HG02973 (cell line): ENCODE data around the gene WDR81.
"Not testable (repeated sequence)": the region's sequence is repeated elsewhere in the genome, so short reads cannot be mapped to it uniquely, and the experiment has no call there.

Experiments
- ATAC-seq: cut with Tn5 transposase; IDR thresholded peaks from one replicate; pipeline ENCODE4 v1.9.1; 2021; ENCODE audit warnings: moderate library complexity; ENCODE audit not compliant: unreplicated experiment

The WDR81 gene

DNA sequence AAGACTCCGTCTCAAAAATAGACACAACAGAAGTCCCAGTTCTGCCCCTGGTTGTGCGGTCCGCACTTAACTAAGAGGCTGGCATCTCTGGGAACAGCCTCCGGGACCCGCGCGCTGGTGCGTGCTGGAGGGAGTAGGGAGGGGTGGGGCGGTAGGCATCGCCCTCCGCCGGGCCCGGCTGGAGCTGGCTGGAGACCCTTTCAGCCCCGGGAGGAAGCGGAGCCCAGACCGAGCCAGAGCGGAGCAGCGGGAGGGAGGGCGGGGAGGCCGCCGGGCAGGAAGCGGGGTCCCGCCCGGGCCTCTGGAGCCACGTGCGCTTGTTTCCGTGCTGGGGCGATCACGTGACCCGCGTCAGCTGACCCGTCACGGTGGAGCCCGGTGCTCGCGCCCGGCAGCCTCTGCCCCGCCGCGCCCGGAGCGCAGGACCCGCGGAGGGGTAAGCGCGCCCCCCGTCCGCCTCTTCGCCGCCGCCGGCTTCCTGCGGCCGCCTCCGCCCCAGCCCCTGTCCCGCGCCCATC lies at the start of gene WDR81:
Gene WDR81, plus strand, starts transcription at position 354 of the 518 bp plus-strand sequence. CDS start 256 bp downstream, outside the sequence.
- ATAC-seq, result peak; percentile 47

DNA sequence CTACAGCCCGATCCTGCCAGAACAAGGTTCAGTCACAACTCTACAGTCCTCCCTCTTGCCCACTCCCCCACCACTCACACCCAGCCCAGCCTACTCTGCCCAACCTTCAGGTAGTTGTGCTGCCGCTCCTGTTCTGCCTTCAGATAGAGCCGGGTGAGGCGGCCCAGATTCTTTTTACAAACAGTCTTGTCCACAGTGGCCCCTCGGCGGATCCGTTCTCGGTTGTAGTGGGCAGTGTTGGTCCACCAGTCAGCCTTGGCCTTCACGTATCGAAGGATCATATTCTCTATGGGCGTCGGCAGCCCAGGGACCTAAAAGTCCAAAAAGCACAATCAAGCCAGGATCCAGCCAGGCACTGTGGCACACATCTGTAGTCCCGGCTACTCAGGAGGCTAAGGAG lies 48.1 kb upstream of the WDR81 start:
- ATAC-seq, result no peak

DNA sequence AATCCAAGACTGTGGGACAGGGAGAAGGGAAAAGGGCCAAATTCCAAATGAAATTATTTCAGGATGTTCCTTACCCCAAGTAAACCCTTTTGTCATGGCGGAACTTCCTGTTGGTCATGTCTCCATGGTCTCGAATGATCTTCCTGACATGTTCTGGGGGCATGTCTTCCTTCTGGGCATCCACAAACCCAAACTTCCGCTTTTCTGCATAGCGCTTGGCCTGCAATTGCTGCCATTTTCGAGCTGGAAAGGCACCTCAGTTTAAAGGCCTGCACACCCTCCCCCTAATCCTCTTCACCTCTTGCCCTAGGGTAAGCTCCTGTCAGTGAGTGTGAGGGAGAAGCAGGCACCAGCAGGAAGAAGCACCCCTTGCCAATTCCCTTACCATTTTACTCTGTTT lies 41.0 kb upstream of the WDR81 start:
- ATAC-seq, result no peak

DNA sequence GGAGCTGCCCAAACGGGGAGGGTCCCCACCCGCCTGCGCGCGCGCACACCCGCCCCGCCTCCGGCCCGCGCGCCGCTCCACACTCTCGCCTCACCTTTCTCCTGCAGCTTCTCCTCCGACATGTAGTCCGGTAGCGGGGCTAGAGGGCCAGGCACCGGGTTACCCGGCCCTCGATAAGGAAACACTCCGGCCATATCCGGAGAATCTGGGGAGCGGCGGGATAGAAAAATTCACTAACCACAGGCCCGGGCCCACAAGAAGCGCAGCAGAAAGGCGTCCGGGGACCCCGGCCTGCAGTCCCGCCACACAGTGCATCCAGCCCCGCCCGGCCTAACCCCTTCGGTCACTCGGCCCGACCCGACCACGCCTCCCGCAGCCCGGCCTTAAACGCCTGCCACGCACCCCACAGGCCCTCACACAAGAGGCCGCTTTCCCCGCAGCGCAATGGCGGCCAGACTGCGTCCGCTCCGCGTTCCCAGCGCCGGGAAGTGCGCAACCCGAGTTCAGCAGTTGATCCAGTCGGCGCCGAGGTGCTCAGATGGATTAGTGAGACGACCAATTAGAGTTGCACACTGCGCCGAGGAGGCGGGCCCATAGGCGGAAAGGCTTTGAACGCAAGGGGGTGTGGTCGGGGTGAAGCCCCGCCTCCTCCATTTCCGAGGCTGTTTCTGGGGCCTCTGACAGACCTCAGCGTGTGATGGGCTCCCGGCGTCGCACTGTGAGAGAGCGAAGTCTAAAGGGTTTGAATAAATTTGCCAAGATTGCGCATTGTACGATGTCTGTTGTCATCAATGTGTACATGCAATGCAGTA lies 39.9 kb upstream of the WDR81 start, which contains the start of gene PRPF8:
Gene PRPF8, minus strand, starts transcription at position 490 of the 812 bp plus-strand sequence. Its CDS starts 296 bp downstream, at position 194.
- peak; percentile 94 for ATAC-seq

GRCh38 chr17:1686086-1686485 lies 38.4 kb upstream of the WDR81 start:
- no peak for ATAC-seq

DNA sequence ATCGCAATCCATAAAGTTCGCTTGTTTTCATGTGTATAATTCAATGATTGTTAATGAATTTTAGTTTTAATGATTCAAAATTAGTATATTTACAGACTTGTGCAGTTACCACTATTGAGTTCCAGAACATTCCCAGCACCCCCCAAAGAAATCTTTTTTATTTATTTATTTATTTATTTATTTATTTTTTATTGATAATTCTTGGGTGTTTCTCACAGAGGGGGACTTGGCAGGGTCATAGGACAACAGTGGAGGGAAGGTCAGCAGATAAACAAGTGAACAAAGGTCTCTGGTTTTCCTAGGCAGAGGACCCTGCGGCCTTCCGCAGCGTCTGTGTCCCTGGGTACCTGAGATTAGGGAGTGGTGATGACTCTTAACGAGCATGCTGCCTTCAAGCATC lies 36.1 kb upstream of the WDR81 start:
- not testable (repeated sequence) for ATAC-seq

DNA sequence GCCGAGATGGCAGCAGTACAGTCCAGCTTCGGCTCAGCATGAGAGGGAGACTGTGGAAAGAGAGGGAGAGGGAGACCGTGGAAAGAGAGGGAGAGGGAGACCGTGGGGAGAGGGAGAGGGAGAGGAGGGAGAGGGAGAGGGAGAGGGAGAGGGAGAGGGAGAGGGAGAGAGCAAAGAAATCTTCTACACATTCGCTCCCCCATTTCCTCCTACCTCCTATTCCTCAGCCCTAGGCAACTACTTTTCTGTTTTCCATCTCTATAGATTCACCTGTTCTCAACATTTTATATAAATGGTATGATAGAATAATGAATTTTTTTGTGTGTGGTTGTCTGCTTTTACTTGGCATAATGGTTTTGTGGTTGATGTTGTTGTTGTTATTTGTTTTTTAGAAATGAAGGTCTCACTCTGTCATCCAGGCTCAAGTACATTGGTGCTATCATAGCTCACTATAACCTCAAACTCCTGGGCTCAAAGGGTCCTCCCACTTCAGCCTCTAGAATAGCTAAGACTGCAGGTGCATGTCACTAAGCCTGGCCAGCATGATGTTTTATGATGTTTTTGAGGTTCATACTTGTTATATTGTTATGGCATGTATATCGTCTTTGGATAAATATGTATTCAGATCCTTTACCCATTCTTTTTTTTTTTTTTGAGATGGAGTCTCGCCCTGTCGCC lies 33.8 kb upstream of the WDR81 start:
- ATAC-seq, result no peak

DNA sequence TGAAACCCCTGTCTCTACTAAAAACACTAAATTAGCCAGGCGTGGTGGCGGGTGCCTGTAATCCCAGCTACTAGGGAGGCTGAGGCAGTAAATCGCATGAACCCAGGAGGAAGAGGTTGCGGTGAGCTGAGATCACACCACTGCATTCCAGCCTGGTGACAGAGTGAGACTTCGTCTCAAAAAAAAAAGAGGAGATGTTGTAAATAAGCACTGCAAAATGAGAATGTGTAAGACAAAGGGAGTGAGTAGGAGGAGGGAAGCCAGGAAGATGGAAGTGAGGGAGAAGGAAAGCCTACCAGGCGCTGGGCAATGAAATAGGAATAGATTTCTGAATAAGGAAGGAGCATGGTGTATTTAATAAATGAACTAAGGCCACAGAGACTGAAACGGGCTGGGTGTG lies 31.2 kb upstream of the WDR81 start:
- no peak for ATAC-seq

DNA sequence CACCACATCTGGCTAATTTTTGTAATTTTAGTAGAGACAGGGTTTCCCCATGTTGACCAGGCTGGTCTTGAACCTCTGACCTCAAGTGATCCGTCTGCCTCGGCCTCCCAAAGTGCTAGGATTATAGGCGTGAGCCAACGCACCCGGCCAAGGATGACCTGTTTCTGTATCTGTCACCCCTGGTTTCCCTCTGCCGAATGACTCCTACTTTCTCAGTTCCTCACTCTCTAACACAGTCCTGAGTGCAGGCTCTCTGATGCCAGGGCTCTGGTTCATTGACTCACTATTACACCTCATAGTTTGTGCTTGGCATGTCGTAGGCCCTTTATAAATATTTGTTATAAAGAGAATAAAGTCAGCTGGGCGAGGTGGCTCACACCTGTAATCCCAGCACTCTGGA lies 29.1 kb upstream of the WDR81 start:
- ATAC-seq, result no peak

- no peak for ATAC-seq
These were observed 26.8 kb upstream of the WDR81 start for GRCh38 chr17:1697681-1698080.

- ATAC-seq, result not testable (repeated sequence)
These were observed 24.6 kb upstream of the WDR81 start for GRCh38 chr17:1699891-1700290.

DNA sequence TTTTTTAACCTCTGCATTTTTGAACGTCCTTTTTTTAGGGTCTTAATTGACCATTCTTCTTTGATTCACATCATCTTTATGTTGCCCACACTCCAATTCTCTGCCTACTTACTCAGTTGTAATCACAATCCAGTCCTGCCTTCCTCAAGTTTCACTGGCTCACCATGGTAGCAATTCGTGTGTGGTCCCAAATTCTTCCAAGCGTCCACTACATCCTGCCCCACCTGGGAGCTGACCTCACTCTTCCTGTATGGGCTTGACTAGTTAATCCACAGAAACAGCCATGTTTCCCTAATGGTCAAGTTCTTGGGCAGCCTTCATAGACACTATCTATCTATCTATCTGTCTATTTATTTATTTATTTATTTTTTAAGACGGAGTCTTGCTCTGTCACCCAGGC lies 21.4 kb upstream of the WDR81 start:
- no peak for ATAC-seq

DNA sequence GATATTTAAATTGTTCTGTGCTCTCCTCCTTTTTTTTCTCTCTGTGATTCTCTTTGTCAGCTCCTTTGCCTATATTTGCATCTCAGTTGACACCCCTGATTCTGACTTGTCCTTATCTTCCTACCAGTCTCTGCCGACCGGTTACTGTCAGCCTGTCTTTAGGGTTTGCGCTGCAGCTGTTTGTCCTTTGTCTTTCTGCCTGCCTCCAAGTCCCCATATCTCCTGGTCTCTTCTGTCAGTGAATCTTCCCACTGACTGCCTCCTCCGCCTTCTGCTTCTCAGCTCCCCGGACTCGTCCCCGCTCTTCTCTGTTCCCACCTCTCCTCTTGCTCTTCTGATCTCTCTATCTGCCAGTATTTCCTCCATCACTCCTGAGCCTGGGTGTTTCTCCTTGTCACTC lies 19.5 kb upstream of the WDR81 start:
- no peak for ATAC-seq

DNA sequence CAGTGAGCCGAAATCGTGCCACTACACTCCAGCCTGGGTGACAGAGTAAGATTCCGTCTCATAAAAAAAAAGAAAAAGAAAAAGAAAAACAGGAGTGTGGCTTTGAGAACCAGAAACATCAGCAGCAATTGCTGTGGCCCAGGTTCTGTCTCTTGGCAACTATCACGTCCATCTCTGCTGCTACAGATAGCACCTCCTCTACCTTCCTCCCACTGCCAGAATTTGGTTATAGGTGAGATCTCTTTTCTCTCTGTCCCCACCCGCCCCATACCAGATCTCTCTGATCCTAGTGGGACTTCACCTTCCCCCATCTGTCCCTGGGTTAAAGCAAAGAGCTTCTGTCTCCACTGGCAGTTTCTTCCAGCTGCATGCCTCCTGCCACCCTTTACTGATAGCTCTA lies 17.4 kb upstream of the WDR81 start:
- ATAC-seq, result no peak

DNA sequence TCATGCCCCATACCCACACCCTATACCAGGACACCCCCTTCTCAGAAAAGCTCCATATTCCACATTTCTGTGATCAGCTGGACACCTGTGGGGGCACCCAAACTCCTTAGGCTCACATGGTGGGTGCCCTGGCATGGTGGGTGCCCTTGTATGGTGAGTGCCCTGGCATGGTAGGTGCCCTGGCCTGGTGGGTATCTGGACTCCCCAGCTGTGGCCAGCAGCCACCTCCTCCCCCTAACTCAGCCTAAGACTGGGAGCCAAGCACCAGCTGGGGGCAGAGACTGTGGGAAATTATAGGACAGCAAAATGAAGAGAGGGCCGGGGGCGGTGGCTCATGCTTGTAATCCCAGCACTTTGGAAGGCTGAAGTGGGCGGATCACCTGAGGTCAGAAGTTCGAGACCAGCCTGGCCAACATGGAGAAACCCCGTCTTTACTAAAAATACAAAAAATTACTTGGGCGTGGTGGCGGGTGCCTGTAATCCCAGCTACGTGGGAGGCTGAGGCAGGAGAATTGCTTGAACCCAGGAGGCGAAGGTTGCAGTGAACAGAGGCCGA lies 15.6 kb upstream of the WDR81 start:
- ATAC-seq, result not testable (repeated sequence)

DNA sequence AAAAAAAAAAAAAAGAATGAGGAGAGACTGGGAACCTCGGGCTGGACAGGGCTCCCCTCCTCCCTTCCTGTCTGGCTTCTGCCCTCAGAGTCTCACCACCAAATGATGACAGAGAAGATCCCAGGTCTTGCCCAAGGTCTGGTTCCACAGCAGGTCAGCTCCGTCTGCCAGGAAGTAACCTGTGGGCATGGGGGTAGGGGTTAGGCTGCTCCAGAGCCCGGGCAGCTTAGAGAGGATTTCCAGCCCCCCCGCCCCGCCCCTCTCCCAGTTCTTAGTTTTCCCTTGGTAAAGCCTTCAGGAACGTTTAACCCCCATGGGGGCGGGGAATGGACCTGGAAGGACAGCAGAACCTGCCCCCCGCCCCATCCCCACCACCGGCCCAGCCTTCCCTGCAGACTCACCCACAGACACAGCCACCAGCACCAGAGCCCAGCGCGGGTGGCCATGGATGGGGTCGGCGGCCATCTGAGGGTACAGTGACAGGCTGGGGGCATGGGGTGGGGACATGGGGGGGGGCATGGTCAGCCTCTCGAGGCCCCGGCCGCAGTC lies 15.0 kb upstream of the WDR81 start:
- no peak for ATAC-seq

- no peak for ATAC-seq
These were observed 14.3 kb upstream of the WDR81 start, which contains the start of gene TLCD2 for GRCh38 chr17:1709971-1710806. TSS of gene TLCD2 (minus strand) at chr17:1710377. CDS start at chr17:1710242, 135 bp downstream.

DNA sequence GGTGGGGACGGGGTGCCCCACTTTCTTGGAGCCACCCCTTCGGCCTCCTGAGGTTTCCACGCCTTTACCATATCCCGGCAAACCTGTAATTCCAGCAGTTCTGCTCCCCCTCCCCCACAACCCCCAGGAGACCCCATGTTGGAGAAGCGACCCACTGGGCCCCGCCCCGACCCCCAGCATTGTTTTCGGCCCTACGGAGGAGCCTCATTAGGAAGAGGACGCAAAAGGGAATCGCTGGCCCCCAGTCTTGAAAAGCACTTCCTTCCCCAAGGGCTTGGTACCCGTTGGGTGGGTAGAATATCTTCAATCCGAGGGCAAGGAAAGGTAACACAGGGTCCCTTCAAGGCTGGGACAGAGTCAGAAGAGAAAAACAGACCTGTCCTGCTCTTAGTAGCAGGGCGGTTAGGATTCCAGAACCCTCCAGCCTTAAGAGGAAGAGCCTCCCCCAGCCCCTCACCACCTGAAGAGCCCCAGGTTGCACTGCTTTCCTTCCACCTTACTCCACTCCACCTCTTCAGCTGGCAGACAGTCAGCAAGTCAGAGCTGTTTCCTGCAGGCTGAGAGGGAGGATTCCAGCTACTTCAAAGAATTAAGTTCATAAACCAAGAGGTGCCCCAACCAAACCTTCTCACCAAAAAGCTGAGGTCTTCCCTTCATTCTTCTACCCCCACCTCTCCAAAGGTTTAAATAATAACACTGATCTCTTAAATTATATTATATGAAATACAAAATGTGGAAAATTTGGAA lies 13.5 kb upstream of the WDR81 start:
- ATAC-seq, result no peak

GRCh38 chr17:1711804-1712203 lies 12.7 kb upstream of the WDR81 start:
- no peak for ATAC-seq

DNA sequence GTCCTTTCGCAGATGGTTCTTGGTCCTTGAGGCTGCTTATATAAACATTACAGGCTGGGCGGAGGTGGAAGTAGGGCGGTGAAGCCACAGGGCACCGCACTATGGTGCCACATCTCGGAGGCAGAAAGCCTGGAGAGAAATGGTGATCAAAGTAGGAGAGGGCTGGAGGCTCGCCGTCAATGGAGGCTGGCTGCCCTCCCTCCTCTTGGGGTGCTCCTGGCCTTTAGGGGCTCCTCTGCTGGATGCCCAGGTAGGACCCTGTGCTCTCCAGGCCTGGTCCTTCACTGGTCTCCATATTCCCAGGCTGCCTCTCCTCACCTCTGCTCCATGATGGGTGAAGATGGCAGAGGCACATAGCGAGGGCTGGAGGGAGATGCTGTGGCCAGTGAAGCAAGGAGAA lies 12.2 kb upstream of the WDR81 start:
- ATAC-seq, result no peak
